Endothelial cell of hepatic sinusoid (primary cell): ENCODE data around the gene SSPN.

Experiments used
- in situ Hi-C: cut with HindIII; loops from 2 replicates; pipeline ENCODE4 v1.10.0; 2017; ENCODE audit warnings: low sequenced_read_pairs

Gene SSPN

DNA sequence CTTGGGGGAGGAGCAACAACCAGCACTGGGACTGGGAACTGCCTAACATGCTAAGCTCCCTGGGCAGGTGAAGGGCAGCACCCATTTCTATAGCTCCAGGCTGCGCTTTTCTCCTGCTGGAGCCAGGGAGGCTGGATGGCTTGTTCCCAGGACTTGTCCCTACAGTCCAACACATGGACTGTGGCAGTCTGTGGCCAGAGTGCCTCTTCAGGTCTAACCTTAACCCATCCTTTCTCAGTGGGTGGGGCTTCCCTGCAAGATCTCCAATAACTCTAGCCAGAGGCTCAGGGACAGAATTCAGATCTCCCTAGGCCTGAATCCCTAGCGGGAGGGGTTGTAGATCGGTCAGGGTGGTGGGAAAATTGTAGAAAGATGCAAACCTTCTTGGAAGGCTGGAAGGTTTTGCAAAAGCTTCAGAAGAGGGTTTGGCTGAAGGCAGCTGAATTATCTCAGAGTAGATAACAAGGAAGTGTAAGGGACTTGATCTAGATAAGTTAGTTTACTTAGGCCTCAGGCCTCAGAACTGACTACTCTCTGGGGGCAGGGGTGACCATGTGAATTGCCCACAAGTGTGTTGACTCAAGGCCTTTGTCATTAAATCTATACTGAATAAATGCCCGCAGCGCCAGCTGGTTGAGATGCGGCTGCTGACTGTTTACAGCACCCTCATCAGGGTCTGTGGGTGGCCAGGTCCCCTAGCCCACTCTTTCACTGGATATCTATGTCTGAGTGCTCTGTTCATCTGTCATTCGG lies 60.7 kb downstream of the SSPN start:
- in situ Hi-C loops: no loop called here

- in situ Hi-C loops: no loop called here
Observed at GRCh38 chr12:26264215-26264838, 69.0 kb downstream of the SSPN start.

- in situ Hi-C loops: no loop called here
Observed at GRCh38 chr12:26265606-26266005, 70.2 kb downstream of the SSPN start.

DNA sequence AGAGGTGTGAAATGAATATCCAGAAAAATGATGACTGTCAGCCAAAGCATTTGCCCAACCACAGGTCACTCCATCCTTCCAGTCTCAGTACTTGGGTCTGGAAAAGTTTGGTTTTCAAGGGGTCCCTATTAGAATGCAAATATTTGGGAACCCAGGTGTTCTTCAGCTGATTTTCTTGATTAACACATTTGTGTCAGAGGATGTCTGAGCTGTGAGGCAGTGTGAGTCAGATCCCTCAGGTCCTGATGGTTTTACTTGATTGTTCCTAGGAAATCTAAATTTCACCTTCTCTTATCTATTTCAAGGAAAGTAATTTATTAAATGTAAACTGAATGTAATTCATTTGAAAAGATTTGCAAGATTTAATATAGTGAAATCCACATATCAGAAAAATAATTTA lies 71.5 kb downstream of the SSPN start:
- in situ Hi-C loops: no loop called here

GRCh38 chr12:26268841-26269561 lies 73.6 kb downstream of the SSPN start:
- in situ Hi-C loops: no loop called here

DNA sequence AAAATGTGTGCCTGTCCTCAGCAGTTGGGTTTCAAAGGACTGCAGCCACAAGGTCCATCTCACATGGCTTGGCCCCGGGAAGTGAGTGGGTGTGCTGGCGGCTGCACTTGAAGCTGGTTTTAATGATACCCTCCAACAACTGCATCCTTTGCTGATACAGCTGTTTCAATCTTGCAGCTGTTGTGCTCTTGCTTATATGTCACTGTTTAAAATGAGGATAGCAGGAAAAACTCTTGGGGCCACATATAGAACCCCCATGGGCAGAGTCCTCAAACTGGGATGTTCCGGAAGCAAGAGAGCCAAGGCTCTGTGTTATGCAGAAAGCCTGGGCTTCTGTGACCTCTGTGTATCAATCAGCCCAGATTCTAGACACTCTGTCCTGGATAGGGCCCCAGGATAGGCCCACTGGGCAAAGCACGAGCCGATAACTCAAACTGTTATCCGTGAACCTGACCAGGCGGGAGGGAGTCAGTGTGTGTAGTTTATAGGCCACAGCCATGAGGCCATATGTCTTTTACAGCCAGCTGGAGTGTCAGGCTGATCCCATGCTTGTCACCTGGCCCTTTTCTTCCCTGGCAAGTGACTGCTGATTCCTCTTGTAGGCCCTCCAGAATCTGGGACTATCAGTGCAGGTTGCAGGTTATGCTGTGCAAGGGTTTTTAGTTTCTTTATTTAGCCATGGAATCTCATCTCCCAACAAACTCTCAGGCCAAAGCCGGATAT lies 74.3 kb downstream of the SSPN start:
- in situ Hi-C loops: no loop called here

DNA sequence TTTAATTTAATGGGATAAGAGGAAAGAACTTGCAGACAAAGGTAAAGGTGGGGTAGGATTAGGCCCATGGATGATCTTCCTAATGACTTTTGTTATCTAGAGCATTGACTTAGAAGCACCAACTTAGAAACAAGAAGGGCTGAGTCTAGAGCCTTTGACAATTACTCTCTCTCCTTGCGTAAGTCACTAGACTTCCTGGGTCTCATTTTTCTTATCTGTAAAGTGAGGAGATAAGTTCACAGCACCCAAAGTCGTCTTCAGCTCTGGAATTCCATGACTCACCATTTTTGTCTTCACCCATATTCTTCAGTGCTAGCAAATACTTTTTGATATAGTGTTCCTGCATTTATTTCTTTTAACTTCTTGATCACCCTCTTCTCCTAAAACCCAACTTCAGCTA lies 75.7 kb downstream of the SSPN start:
- in situ Hi-C loops: no loop called here

DNA sequence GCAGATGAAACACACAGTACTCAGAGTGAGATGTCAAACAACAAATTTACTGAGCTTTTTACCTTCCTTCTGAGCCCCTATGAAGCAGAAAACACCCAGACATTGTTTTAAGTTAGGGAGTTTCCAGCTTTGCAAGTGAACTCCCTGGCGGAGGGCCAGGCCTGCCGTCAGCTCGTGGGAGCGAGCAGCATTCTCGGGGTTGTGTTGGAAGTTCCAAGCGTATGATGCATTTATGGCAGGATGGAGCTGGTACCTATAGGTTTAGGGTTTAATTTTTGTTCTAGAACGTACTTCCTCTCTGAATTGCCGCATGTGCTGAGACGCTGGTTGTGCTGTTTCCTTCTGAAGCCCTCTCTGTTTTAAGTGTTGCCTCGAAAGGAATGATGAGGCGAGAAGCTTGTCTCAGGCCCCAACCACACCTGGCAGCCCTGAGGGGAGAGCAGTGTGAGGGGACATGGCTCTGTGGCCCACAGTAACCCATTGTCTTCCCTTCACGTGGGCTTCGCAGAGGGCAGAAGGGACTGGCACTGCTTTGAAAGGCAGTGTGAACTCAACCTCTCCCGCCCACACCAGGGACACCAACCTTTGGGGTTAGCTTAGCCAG lies 76.6 kb downstream of the SSPN start:
- in situ Hi-C loops: no loop called here

- in situ Hi-C loops: no loop called here
Observed at GRCh38 chr12:26272851-26273250, 77.5 kb downstream of the SSPN start.

- in situ Hi-C loops: no loop called here
Observed at GRCh38 chr12:26273811-26274210, 78.4 kb downstream of the SSPN start.

- in situ Hi-C loops: no loop called here
Observed at GRCh38 chr12:26274441-26275312, 79.3 kb downstream of the SSPN start.

DNA sequence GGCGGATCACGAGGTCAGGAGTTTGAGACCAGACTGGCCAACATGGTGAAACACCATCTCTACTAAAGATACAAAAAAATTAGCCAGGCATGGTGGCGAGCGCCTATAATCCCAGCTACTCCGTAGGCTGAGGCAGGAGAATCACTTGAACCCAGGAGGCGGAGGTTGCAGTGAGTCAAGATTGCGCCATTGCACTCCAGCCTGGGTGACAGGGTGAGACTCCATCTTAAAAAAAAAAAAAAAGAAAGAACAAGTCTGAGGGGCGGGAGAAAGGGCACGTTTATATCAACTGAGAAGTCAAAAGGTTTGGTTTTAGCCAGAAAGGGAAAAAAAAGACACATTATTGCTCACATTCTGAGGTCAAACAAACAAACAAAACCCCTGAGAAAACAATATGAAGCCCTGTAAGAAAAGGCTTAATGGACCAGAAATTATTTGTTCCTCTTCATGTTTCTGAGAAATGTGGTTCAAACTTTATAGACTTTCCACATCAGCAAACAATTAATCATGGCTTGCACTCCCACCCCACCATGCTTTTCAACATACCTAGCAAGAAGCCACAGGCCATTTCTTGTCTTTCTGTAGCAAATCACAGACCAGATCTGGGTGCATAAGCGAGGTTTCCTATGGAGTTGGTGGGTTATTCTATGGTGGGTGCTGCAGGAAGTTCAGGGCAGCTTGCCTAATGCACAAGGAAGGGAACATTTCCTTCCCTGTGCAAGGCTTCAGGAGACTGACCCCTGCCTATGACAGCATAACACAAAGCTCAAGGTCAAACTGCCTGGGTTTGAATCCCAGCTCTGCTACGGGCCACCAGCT lies 80.1 kb downstream of the SSPN start:
- in situ Hi-C loops: no loop called here

GRCh38 chr12:26276709-26277108 lies 81.3 kb downstream of the SSPN start:
- in situ Hi-C loops: no loop called here

- in situ Hi-C loops: no loop called here
Observed at GRCh38 chr12:26277506-26278246, 82.3 kb downstream of the SSPN start.

DNA sequence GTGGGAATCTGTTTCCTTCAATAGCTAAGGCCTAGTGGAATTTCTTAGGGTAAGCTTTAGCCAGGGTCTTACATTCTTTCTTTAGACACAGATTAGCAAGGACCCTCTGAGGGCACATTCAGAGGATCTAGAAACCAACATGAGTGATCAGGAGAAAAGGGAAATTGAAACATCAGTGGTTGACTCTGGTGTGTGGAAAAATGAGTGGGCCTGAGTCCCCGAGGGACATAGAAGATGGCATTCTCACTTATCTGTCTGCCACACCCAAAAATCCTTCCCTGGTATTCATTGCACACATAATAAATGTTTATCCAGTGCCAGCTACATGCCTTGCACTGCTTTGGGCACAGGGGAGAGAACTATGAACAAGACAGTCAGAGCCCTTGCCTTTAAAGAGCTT lies 82.9 kb downstream of the SSPN start:
- in situ Hi-C loops: no loop called here

DNA sequence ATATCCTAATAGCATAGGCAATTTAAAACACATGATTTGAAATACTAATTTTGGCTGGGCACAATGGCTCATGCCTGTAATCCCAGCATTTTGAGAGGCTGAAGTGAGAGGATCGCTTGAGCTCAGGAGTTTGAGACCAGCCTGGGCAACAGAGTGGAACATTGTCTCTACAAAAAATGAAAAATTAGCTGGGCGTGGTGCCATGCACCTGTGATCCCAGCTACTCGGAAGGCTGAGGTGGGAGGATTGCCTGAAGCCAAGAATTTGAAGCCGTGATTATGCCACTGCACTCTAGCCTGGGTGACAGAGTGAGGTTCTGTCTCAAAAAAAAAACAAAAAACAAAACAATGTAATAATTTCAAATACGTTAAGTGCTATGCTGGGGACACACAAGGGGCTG lies 83.3 kb downstream of the SSPN start:
- in situ Hi-C loops: no loop called here

- in situ Hi-C loops: no loop called here
Observed at GRCh38 chr12:26279091-26279490, 83.7 kb downstream of the SSPN start.

- in situ Hi-C loops: no loop called here
Observed at GRCh38 chr12:26279908-26280307, 84.5 kb downstream of the SSPN start.

GRCh38 chr12:26280869-26281268 lies 85.5 kb downstream of the SSPN start:
- in situ Hi-C loops: no loop called here
